Activated CD4-positive, alpha-beta T cell treated with anti-CD3 and anti-CD28 coated beads, Interleukin-2, amount 50 U/mL, for 16 hours (primary cell): ENCODE results near the gene NCCRP1.

Experiments used
- DNase-seq: peaks from one replicate; pipeline ENCODE4 v3.0.0-alpha.2; 2020

The NCCRP1 gene

DNA sequence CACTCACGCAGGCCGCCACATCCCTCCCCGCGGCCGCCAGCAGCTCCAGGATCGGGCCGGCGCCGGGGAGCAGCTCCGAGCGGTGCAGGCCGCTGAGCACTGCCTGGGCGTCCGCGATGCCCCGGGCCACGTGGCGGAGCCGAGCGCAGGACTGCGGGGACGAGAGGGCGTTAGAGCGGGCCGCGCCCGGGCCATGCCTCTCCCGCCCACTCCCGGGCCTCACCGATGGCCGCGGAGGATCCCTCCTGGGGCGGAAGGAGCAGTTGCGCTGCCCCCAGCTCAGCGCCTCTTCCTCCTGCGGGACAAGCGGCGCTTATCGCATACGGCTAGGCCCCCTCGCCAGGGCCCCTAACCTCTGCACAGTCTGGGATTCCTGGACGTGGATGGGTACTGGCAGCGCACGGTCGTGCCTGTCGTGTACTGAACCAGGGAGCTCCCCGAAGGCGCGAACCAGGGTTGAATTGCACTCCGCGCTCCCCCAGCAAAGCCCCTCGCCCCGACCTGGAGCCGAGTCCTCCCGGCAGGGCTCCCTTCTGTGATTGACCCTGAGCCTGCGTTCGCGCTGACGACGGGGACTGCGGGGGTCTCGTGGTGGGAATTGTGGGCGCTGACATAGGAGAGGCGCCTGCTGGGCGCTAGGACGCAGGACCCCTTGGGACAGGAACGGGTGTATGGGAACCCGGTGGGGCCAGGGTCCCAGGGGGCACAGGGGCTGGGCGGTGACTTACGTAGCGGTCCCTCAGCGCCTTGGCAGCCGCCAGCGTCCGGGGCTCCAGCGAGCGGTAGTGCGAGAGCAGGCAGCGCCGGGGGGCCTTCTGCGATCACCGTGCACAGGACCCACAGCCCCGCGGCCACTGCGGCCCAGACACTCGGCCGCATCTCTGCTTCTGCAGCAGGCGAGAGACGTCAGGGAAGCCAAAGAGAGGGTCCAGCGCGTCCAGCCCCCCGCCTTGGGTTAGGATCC lies 51.2 kb downstream of the NCCRP1 start:
- DNase-seq, result no peak

DNA sequence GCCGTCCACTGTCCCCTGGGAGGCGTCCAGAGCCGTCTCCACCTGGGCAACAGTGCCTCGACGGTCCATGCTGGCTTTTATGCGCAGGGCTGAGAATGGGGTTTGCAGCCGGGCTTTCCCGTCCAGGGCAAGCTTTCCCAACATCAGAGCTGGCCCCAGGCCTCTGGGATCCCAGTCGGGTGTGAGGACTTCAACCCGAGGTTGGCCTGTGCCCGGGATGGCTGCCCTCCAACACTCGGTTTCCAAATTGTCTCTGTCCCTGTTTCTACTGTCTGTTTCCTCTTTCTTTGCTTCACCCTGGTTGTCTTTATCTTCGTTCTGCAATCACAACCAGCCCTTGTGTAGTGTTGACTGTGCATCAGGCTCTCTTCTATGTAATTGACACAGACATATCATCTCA lies 52.0 kb downstream of the NCCRP1 start, which contains the start of gene IFNL4:
Gene IFNL4 (minus strand): TSS at position 51 of the 400 bp plus-strand sequence.
- DNase-seq, result no peak

DNA sequence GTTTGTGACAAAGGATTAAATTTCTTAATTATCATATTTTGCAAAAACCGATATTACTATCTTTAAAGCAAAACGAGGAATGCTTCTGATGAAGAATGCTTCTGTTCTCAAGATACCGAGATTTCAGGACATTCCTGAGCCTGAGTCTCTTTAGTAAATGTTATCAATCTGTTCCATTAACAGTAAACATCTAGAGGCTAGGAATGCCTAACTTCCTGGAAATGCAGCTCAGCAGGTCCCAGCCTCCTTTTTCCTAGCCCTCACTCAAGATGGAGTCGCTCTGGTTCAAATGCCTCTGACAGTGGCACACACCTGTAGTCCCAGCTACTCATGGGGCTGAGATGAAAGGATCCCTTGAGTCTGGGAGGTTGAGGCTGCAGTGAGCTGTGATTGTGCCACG lies 54.3 kb downstream of the NCCRP1 start:
- no peak for DNase-seq
